Ovary (tissue), 3 donors: ENCODE measurements around the gene PALMD.

Experiments used
- EP300 ChIP-seq: sonication (generic); formaldehyde crosslinking; IDR thresholded peaks from one replicate; pipeline ENCODE4 v1.6.1; 2017; ENCODE audit warnings: antibody characterized with exemption
- TF ChIP-seq, protein P1 (sequence below), 3 donors: fragments of 450-650 bp in 2 of 3; fragments of 200-600 bp in 1 of 3; IDR thresholded peaks; one replicate each; pipeline versions ENCODE4 v1.5.1 to v1.8.0; 2016 to 2022; ENCODE audit warnings: antibody characterized with exemption in 3 of 3, mild to moderate bottlenecking in 1 of 3
- donor health status: DM: no; HTN: no; CAD: no.

DNA sequence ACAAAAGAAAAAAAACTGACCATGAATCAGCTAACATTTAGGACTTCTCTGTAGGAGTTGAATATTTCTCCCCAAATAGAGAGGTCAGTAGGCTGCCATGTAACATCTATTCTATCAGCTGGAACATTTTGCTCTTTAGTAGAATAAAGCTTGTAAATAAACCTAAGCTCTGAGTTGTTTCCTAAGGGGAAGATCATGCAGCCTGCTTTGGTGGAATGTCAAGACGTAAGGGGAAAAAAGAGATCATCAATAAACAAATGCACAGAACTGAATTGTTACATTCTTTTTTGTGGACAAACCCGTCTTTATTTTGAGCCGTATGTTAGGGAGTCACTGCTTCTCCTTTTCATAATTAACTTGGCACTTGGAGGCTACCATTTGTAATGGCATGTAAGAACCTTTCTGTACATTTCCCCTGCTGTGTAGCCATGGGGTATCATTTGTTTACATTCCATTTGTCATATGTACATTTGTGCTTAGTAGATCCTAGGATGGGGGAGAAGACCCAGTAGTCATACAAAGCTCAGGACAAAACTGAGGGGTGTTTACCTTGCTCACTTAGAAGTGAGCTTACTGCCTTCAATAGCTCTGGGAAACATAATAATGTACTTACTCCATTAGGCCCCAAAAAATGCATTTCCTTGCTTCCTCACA lies 10.8 kb upstream of the PALMD start:
- TF ChIP-seq, protein P1, sequence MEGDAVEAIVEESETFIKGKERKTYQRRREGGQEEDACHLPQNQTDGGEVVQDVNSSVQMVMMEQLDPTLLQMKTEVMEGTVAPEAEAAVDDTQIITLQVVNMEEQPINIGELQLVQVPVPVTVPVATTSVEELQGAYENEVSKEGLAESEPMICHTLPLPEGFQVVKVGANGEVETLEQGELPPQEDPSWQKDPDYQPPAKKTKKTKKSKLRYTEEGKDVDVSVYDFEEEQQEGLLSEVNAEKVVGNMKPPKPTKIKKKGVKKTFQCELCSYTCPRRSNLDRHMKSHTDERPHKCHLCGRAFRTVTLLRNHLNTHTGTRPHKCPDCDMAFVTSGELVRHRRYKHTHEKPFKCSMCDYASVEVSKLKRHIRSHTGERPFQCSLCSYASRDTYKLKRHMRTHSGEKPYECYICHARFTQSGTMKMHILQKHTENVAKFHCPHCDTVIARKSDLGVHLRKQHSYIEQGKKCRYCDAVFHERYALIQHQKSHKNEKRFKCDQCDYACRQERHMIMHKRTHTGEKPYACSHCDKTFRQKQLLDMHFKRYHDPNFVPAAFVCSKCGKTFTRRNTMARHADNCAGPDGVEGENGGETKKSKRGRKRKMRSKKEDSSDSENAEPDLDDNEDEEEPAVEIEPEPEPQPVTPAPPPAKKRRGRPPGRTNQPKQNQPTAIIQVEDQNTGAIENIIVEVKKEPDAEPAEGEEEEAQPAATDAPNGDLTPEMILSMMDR (IDR thresholded peaks at IDR 0.05), result no peak
- TF ChIP-seq EP300, result no peak
